ENCODE results near the gene ODF2. TPM values are rescaled to one million over a fixed set of nuclear protein-coding genes. Genes with fewer than 3 reads are reported as not detected.

Gene ODF2
- total and polyA plus RNA-seq, 2 of the 8 experiments (the other 6 are each of a cell fraction or from before 2014, with no cell fraction given) = 5.6 to 17.9 TPM

DNA sequence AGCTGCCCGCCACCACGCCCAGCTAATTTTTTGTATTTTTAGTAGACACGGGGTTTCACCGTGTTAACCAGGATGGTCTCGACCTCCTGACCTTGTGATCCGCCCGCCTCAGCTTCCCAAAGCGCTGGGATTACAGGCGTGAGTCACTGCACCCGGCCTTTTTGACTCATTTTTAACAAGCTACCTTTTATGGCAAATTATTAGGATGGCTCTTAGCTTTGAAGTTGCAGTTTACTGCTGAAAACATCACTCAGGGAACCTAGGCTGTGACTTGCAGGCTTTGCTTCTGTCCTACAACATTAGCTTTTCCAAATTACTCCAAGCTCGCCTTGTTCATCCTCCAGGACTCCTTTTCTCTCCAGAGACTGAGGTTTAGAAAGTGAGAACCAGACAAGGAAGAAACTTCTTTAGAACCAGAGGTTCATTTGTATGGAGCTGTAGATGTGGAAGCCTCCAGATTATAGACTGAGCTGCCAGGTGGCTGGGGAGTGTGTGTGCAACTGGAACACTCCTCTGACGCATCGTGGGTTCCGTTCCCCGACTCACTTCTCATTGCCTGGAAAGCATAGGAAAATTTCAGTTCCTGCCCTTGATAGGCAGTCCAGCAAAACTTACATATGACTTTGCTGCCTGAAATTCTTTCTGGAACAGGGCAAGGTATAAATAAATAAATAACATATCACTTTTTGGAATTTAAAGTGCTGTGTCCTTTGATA lies 72.8 kb downstream of the ODF2 start:
- ChIA-PET CTCF (ENCODE audit: partially characterized antibody) (interaction anchor here (0.7 to 2.2 kb wide), 5 partner anchors 14 to 90 kb away, joined by 3 to 7 read pairs (median 3); no protein-coding TSS in a partner anchor), POLR2A (ENCODE audit: partially characterized antibody) (interaction anchor here (0.6 to 1.6 kb wide), 3 partner anchors 37 to 169 kb away, joined by 3 to 4 read pairs (median 3); no protein-coding TSS in a partner anchor)
- Histone ChIP-seq H2BK12ac (ENCODE audit: low read depth, low read length) (no peak overlapping the region), H3K79me2 (ENCODE audit: control insufficient read depth in 1 of 2, insufficient read depth in 2 of 2, low read length in 2 of 2) (no peaks in the 10 kb centered on the region), H3K4me1 (replicated peaks in 1 of 4; ENCODE audit: control insufficient read depth in 3 of 4, insufficient read depth in 4 of 4, low read length in 3 of 4) (no peaks in the 10 kb centered on the region), H3K9me3 (ENCODE audit: insufficient read depth in 2 of 2, low read depth in 1 of 2, low read length in 1 of 2) (no peaks in the 10 kb centered on the region), H2BK5ac (ENCODE audit: low read depth, low read length) (no peak overlapping the region), H4K5ac (ENCODE audit: insufficient read length, low read depth, low read length) (no peak overlapping the region), H3K4me2 (ENCODE audit: insufficient read depth in 1 of 2, low read depth in 2 of 2, low read length in 2 of 2) (no peak overlapping the region), H3K79me1 (ENCODE audit: low read depth, low read length) (no peaks in the 10 kb centered on the region), H3K27me3 (replicated peaks in 1 of 4; ENCODE audit: control insufficient read depth in 3 of 4, extremely low read depth in 1 of 4, insufficient read depth in 3 of 4, low read length in 3 of 4) (no peaks in the 10 kb centered on the region), H3K4ac (replicated peaks; ENCODE audit: insufficient read length, low read depth, low read length) (no peak overlapping the region), H4K8ac (ENCODE audit: extremely low read depth, insufficient read depth, low read length) (no peak overlapping the region), H3K23ac (ENCODE audit: insufficient read length) (no peak overlapping the region), H3K9ac (replicated peaks in 1 of 4; ENCODE audit: extremely low read depth in 1 of 4, low read depth in 3 of 4, low read length in 3 of 4) (no peak overlapping the region), H2AFZ (ENCODE audit: low read length) (no peak overlapping the region), H2BK120ac (replicated peaks; ENCODE audit: low read depth, low read length) (no peak overlapping the region), H3K27ac (ENCODE audit: low read depth, low read length) (no peak overlapping the region), H3K23me2 (ENCODE audit: low read depth, low read length) (no peaks in the 10 kb centered on the region), H3K18ac (ENCODE audit: extremely low read depth, low read length) (no peak overlapping the region), H4K20me1 (replicated peaks in 1 of 2; ENCODE audit: control insufficient read depth in 1 of 2, insufficient read depth in 2 of 2, low read length in 2 of 2) (peaks cover 0 to 2% of the 10 kb centered on the region in 2 experiments), H3K56ac (replicated peaks; ENCODE audit: insufficient read length, low read depth, low read length) (no peak overlapping the region), H3K4me3 (ENCODE audit: extremely low read depth in 1 of 4, insufficient read depth in 2 of 4, low read depth in 3 of 4, low read length in 4 of 4) (no peak overlapping the region), H2BK20ac (ENCODE audit: low read length) (no peak overlapping the region), H4K91ac (replicated peaks; ENCODE audit: insufficient read length, low read length) (no peak overlapping the region), H2AK5ac (ENCODE audit: low read depth, low read length) (no peak overlapping the region), H3K14ac (ENCODE audit: insufficient read length) (no peak overlapping the region), H3K36me3 (ENCODE audit: control insufficient read depth in 2 of 4, insufficient read depth in 4 of 4, low read length in 3 of 4) (peaks cover 2 to 18% (median 10%) of the 10 kb centered on the region in 4 experiments; a peak in 6 of 8 replicates), H2BK15ac (ENCODE audit: low read length) (no peak overlapping the region)
- DNase-seq (ENCODE audit: low read depth in 1 of 2, low spot score in 2 of 2) = no peak
- WGBS, 2 experiments (ENCODE audit: extremely low coverage in 1 of 2, insufficient coverage in 1 of 2, insufficient read length in 1 of 2, insufficient replicate concordance in 2 of 2, low coverage in 1 of 2, low lambda C conversion rate in 2 of 2, missing lambda C conversion rate in 1 of 2) = 93% methylated on average over 15 of the region's 15 CpGs; no CpG with 5 or more reads in 1 of the 2 experiments
- FAIRE-seq = no peak
- TF ChIP-seq EZH2 (IDR thresholded peaks at IDR 0.05; ENCODE audit: low read depth, low read length, severe bottlenecking) = no peak
- TF ChIP-seq CEBPB (IDR thresholded peaks at IDR 0.05; ENCODE audit: low read depth, low read length) = no peak
- no peak for TF ChIP-seq SIX5 (IDR thresholded peaks at IDR 0.05; ENCODE audit: low read depth, low read length)
- TF ChIP-seq MAFK (IDR thresholded peaks at IDR 0.05; ENCODE audit: low read depth, low read length) = no peak
- no peak for TF ChIP-seq CBX8 (IDR thresholded peaks at IDR 0.05; ENCODE audit: borderline replicate concordance, low read depth, low read length)
- TF ChIP-seq CREB1 (IDR thresholded peaks at IDR 0.05) = no peak
- TF ChIP-seq BACH1 (IDR thresholded peaks at IDR 0.05; ENCODE audit: low read length) = no peak
- TF ChIP-seq SP4 (IDR thresholded peaks at IDR 0.05; ENCODE audit: low read length) = no peak
- no peak for TF ChIP-seq EGR1 (IDR thresholded peaks at IDR 0.05; ENCODE audit: borderline replicate concordance, low read depth, low read length)
- no peak for TF ChIP-seq ZNF274 (IDR thresholded peaks at IDR 0.05; ENCODE audit: borderline replicate concordance, extremely low read depth, low read length)
- no peak for TF ChIP-seq TCF12 (IDR thresholded peaks at IDR 0.05; ENCODE audit: low read depth, low read length)
- no peak for TF ChIP-seq YY1 (IDR thresholded peaks at IDR 0.05; ENCODE audit: low read depth, low read length)
- no peak for TF ChIP-seq PHF8 (conservative IDR thresholded peaks at IDR 0.05; ENCODE audit: low read depth, low read length)
- TF ChIP-seq E2F6 (IDR thresholded peaks at IDR 0.05) = no peak

Measured in H1 (cell line).